AG09319 (cell line): ENCODE data around the gene UBAC2.

ENCODE experiments used
- DNase-seq: peaks from one replicate; pipeline ENCODE4 v3.0.0-alpha.2; 2010; ENCODE audit warnings: low read depth; ENCODE audit errors: extremely low read depth
- CTCF ChIP-seq: IDR thresholded peaks from 2 replicates; pipeline ENCODE4 v1.5.1; 2011; ENCODE audit warnings: low read depth, mild to moderate bottlenecking, inconsistent platforms, low read length, moderate library complexity

The UBAC2 gene

GRCh38 chr13:99419591-99420243, 219.1 kb downstream of the UBAC2 start:
- DNase-seq: no peak
- TF ChIP-seq CTCF: no peak

- TF ChIP-seq CTCF: no peak
- no peak for DNase-seq
These were observed 220.6 kb downstream of the UBAC2 start for GRCh38 chr13:99421271-99421670.

GRCh38 chr13:99421758-99422585, 221.3 kb downstream of the UBAC2 start:
- no peak for DNase-seq
- TF ChIP-seq CTCF: no peak

- TF ChIP-seq CTCF: no peak
- no peak for DNase-seq
These were observed 222.0 kb downstream of the UBAC2 start for GRCh38 chr13:99422586-99423220.

GRCh38 chr13:99425485-99426341, 225.1 kb downstream of the UBAC2 start:
- no peak for DNase-seq
- TF ChIP-seq CTCF: no peak

GRCh38 chr13:99426426-99426825, 225.8 kb downstream of the UBAC2 start:
- no peak for TF ChIP-seq CTCF

More at GRCh38 chr13:99426426-99426825, 225.8 kb downstream of the UBAC2 start:
- DNase-seq: no peak
